ENCODE measurements around the gene YPEL2.
"Not testable (repeated sequence)": the region's sequence is repeated elsewhere in the genome, so short reads cannot be mapped to it uniquely, and the experiment has no call there.

The YPEL2 gene

DNA sequence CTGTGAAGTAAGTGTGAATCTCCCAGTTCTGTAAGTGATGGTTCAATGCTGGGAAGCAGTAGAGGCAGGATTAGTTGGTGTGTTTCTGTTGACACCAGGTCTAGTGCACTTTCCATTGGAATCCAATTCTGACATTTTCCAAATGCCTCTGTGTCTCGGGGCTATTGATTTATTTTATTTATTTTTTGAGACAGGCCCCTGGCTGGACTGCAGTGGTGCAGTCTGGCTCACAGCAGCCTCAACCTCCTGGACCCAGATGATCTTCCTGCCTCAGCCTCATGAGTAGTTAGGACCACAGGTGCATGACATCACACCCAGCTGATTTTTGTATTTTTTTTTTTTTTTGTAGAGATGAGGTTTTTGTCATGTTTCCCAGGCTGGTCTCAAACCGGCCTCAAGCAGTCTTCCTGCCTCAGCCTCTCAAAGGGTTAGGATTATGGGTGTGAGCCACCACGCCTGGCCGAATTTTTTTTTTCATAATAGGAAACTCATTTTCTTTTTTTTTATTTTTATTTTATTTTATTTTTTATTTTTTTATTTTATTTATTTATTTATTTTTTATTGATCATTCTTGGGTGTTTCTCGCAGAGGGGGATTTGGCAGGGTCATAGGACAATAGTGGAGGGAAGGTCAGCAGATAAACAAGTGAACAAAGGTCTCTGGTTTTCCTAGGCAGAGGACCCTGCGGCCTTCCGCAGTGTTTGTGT, 61.7 kb downstream of the YPEL2 start (continued):
- TF ChIP-seq ZBTB17 (tag by site-specific recombination; IDR thresholded peaks at IDR 0.05) (no peak), ZNF114 (tag by site-specific recombination; IDR thresholded peaks at IDR 0.05) (no peak)
- TF ChIP-seq, protein P1, sequence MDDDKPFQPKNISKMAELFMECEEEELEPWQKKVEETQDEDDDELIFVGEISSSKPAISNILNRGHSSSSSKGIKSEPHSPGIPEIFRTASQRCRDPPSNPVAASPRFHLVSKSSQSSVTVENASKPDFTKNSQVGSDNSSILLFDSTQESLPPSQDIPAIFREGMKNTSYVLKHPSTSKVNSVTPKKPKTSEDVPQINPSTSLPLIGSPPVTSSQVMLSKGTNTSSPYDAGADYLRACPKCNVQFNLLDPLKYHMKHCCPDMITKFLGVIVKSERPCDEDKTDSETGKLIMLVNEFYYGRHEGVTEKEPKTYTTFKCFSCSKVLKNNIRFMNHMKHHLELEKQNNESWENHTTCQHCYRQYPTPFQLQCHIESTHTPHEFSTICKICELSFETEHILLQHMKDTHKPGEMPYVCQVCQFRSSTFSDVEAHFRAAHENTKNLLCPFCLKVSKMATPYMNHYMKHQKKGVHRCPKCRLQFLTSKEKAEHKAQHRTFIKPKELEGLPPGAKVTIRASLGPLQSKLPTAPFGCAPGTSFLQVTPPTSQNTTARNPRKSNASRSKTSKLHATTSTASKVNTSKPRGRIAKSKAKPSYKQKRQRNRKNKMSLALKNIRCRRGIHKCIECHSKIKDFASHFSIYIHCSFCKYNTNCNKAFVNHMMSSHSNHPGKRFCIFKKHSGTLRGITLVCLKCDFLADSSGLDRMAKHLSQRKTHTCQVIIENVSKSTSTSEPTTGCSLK (tag by site-specific recombination; IDR thresholded peaks at IDR 0.05) = no peak
- TF ChIP-seq, protein P2, sequence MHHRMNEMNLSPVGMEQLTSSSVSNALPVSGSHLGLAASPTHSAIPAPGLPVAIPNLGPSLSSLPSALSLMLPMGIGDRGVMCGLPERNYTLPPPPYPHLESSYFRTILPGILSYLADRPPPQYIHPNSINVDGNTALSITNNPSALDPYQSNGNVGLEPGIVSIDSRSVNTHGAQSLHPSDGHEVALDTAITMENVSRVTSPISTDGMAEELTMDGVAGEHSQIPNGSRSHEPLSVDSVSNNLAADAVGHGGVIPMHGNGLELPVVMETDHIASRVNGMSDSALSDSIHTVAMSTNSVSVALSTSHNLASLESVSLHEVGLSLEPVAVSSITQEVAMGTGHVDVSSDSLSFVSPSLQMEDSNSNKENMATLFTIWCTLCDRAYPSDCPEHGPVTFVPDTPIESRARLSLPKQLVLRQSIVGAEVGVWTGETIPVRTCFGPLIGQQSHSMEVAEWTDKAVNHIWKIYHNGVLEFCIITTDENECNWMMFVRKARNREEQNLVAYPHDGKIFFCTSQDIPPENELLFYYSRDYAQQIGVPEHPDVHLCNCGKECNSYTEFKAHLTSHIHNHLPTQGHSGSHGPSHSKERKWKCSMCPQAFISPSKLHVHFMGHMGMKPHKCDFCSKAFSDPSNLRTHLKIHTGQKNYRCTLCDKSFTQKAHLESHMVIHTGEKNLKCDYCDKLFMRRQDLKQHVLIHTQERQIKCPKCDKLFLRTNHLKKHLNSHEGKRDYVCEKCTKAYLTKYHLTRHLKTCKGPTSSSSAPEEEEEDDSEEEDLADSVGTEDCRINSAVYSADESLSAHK (tag by site-specific recombination; IDR thresholded peaks at IDR 0.05) = no peak

DNA sequence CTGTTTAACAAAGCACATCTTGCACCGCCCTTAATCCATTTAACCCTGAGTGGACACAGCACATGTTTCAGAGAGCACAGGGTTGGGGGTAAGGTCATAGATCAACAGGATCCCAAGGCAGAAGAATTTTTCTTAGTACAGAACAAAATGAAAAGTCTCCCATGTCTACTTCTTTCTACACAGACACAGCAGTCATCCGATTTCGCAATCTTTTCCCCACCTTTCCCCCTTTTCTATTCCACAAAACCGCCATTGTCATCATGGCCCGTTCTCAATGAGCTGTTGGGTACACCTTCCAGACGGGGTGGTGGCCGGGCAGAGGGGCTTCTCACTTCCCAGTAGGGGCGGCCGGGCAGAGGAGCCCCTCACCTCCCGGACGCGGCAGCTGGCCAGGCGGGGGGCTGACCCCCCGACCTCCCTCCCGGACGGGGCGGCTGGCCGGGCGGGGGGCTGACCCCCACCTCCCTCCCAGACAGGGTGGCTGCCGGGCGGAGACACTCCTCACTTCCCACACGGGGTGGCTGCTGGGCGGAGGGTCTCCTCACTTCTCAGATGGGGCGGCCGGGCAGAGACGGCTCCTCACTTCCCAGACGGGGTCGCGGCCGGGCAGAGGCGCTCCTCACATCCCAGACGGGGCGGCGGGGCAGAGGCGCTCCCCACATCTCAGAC, 62.4 kb downstream of the YPEL2 start:
- H3K27ac ChIP-seq (ENCODE audit: extremely low read depth, low read depth, low read length); H3K4me3 ChIP-seq (ENCODE audit: low read depth, low read length); H3K4me1 ChIP-seq (ENCODE audit: control insufficient read depth, insufficient read depth, low read length); POLR2A ChIA-PET; H3K9me3 ChIP-seq (ENCODE audit: control insufficient read depth, insufficient read depth, low read depth, low read length); CTCF ChIA-PET: not testable (repeated sequence)
- peaks cover 4 to 11% of the 10 kb centered on the region in 2 experiments; a peak in 2 of 3 replicates for H3K36me3 ChIP-seq (ENCODE audit: control insufficient read depth in 2 of 2, insufficient read depth in 1 of 2, low read length in 2 of 2)

DNA sequence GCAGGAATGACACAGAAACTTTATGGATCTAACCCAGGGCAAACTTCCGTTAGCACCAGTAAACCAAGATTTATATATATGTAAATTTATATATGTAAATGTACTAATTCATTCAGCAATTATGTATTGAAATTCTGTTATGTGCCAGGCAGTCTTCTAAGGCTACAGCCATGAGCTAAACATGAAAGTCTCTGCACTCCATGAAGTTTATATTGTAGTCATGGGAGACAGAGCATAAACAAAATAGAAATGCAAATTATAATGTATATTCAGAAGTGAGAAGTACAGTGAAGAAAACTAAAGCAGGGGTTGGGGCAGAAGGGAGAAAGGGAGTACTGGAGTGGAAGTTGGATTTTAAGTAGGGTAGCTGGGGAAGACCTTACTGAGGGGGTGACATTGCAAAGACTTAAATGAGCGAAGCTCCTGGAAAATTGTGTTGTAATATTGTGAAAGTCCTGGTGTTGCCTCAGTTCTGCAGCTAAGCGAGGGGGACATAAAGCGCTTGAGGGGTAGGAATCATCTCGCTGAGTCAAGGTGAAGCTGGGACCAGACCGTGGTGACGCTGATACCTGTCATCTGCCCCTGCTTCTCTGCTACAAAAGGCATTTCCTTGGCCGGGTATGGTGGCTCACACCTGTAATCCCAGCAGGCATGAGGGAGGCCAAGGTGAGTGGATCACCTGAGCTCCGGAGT, 64.8 kb downstream of the YPEL2 start:
- ChIA-PET POLR2A (no interaction called here), CTCF (interaction anchor here (0.5 to 1.4 kb wide), 2 partner anchors 67 to 254 kb away, joined by 3 read pairs; no protein-coding TSS in a partner anchor)
- no peaks in the 10 kb centered on the region for H3K4me1 ChIP-seq (ENCODE audit: control insufficient read depth, insufficient read depth, low read length)
- no peaks in the 10 kb centered on the region for H3K9me3 ChIP-seq (ENCODE audit: control insufficient read depth, insufficient read depth, low read depth, low read length)
- H3K4me3 ChIP-seq (ENCODE audit: low read depth, low read length) = no peak overlapping the region
- no peak overlapping the region for H3K27ac ChIP-seq (ENCODE audit: extremely low read depth, low read depth, low read length)
- peaks cover 0 to 11% of the 10 kb centered on the region in 2 experiments; a peak in 1 of 3 replicates for H3K36me3 ChIP-seq (ENCODE audit: control insufficient read depth in 2 of 2, insufficient read depth in 1 of 2, low read length in 2 of 2)
- no peak for TF ChIP-seq ZNF341 (tag by site-specific recombination; IDR thresholded peaks at IDR 0.05; ENCODE audit: low read depth)
- TF ChIP-seq RBAK (tag by site-specific recombination; IDR thresholded peaks at IDR 0.05) = no peak
- no peak for TF ChIP-seq ZNF707 (tag by site-specific recombination; IDR thresholded peaks at IDR 0.05)
- no peak for TF ChIP-seq BCL11A (tag by site-specific recombination; IDR thresholded peaks at IDR 0.05; ENCODE audit: low read depth)
- TF ChIP-seq ZNF174 (tag by site-specific recombination; IDR thresholded peaks at IDR 0.05) = no peak
- TF ChIP-seq ZNF514 (tag by site-specific recombination; IDR thresholded peaks at IDR 0.05) = no peak
- TF ChIP-seq ZNF571 (tag by site-specific recombination; IDR thresholded peaks at IDR 0.05) = no peak
- TF ChIP-seq, protein P3, sequence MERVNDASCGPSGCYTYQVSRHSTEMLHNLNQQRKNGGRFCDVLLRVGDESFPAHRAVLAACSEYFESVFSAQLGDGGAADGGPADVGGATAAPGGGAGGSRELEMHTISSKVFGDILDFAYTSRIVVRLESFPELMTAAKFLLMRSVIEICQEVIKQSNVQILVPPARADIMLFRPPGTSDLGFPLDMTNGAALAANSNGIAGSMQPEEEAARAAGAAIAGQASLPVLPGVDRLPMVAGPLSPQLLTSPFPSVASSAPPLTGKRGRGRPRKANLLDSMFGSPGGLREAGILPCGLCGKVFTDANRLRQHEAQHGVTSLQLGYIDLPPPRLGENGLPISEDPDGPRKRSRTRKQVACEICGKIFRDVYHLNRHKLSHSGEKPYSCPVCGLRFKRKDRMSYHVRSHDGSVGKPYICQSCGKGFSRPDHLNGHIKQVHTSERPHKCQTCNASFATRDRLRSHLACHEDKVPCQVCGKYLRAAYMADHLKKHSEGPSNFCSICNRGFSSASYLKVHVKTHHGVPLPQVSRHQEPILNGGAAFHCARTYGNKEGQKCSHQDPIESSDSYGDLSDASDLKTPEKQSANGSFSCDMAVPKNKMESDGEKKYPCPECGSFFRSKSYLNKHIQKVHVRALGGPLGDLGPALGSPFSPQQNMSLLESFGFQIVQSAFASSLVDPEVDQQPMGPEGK (tag by site-specific recombination; IDR thresholded peaks at IDR 0.05) = no peak
- TF ChIP-seq ZBTB1 (tag by site-specific recombination; IDR thresholded peaks at IDR 0.05) = no peak
- TF ChIP-seq KLF1 (tag by site-specific recombination; IDR thresholded peaks at IDR 0.05) = no peak

Data from HEK293 (cell line).